NCI-H748 treated with DMSO at 0.1 percent for 48 hours (cell line): ENCODE data around the gene PLET1.

Experiments
- DNase-seq: peaks from one replicate; lab custom pipeline; 2025; lab: John Stamatoyannopoulos, UW

PLET1 gene

DNA sequence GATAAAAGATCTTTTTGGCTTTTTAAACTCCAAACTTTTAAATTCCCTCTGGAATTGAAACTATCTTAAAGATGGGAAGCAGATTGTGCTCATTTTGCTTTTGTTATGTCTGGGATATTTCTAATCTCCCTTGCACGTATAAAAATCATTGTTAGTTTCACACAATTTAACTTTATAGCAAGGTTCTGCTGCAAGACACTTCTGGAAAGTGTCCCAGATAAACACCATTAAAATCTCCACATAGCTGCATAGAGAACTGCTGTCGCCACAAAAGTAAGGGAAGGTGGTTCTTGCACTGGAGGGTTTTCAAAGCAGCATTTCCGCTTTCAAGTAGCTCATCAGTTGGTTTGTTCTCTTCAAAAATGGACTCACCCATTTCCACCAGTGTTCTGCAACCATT lies 22.6 kb downstream of the PLET1 start:
- no peak for DNase-seq

GRCh38 chr11:112237451-112237850 lies 23.2 kb downstream of the PLET1 start:
- DNase-seq = no peak

- no peak for DNase-seq
These were observed 24.8 kb downstream of the PLET1 start for GRCh38 chr11:112235750-112236390.

DNA sequence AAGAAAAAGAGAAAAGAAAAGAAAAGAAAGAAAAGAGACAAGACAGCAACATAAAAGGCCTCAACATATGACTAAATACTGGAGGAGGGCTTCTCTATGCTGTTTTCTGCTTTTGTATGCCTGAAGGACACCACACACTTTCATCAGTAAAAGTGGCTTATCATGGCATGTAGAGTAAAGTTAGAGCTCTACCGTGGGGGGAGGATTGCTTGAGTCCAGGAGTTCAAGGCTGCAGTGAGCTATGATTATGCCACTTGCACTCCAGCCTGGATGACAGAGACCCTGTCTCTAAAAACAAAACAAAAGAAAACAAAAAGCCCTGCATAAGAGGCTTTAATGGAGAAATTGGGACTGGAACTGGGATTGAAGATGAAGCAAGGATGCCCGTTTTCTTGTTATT lies 28.7 kb downstream of the PLET1 start:
- DNase-seq = no peak

DNA sequence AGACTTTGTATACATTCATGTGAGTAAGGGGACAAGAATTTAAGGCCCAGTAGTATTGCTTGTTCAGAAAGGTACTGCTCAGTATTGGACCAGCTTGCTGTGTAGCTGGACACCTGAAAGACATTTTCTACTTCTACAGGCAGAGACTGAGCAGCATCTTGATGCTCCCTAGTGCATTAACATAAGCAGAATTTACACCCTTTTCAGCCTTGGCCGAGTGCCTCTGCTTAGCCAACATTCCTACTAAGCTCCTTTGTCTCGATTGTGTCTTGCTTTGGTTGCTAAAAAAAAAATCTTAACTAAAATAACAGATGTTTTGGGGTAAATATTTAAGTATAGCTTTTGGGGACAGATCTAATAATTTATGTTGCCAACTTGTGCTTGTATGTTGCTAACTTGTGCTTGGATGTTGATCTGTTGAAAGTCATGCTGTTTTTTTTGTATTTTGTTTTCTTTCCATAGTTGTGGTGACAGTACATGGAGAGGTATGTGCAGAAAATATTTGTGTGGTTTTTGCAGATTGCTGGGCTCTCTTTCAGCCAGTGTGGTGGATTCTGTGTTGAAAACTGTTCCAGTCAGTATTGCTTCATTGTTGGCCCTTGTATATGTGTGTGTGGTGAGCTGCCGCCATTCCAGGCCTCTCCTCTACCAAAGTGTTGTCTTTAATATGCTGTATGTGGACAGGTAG lies 30.8 kb downstream of the PLET1 start:
- DNase-seq = no peak

GRCh38 chr11:112229159-112229558 lies 31.5 kb downstream of the PLET1 start:
- DNase-seq = no peak

GRCh38 chr11:112228706-112229105 lies 32.0 kb downstream of the PLET1 start:
- no peak for DNase-seq

- no peak for DNase-seq
These were observed 33.2 kb downstream of the PLET1 start for GRCh38 chr11:112227471-112227870.

GRCh38 chr11:112226831-112227401 lies 33.7 kb downstream of the PLET1 start:
- DNase-seq = no peak

- DNase-seq = peak; percentile 49
These were observed 34.4 kb downstream of the PLET1 start, which contains the start of gene PTS for GRCh38 chr11:112226062-112226830. Gene PTS, plus strand, starts transcription at chr11:112226428. Its CDS starts 16 bp downstream, at chr11:112226444.

DNA sequence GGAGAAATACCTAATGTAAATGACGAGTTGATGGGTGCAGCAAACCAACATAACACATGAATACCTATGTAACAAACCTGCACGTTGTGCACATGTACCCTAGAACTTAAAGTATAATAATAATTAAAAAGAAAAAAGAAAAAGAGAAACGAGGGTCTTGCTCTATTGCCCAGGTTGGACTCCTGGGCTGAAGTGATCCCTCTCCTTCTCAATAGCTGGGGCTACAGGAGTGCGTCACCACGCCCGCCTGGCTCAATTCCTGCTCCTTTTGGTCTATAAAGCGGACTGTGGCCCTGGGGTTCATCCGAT lies 35.0 kb downstream of the PLET1 start:
- no peak for DNase-seq

- no peak for DNase-seq
These were observed 36.7 kb downstream of the PLET1 start for GRCh38 chr11:112223754-112224532.

DNA sequence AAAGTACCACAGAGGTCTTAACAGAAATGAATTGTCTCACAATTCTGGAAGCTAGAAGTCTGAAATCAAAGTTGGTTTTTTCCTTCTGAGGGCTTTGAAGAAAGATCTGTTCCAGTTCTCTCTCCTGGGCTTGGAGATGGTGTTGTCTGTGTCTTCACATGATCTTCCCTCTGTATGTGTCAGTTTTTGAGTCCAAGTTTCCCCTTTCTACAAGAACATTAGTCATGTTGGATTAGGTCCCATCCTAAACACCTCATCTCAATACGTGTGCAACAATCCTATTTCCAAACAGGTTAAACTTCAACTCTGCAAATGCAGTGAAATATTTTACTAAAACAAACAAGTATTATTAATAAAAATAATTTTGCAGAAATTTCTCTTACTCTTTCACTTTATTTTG lies 37.5 kb downstream of the PLET1 start:
- DNase-seq = no peak

DNA sequence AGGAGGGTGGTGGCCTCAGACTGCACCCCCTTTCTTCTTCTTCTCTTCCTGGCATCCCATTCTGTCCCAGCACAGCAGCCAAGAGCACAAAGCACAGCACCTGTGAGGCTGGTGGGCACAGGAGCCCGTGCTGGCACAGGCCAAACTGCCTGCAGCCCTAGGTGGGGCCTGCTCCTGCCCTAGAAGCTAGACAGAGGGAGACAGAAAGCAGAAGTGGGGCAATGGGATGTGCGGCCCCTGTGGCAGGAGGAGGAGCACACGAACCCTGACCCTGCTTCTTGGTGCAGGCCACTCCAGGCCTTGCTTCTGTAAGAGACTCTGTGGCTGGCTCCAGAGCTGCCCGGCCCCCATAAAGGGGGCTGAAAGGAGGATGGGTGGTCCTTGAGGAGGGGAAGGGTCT lies 38.4 kb downstream of the PLET1 start:
- DNase-seq = no peak

DNA sequence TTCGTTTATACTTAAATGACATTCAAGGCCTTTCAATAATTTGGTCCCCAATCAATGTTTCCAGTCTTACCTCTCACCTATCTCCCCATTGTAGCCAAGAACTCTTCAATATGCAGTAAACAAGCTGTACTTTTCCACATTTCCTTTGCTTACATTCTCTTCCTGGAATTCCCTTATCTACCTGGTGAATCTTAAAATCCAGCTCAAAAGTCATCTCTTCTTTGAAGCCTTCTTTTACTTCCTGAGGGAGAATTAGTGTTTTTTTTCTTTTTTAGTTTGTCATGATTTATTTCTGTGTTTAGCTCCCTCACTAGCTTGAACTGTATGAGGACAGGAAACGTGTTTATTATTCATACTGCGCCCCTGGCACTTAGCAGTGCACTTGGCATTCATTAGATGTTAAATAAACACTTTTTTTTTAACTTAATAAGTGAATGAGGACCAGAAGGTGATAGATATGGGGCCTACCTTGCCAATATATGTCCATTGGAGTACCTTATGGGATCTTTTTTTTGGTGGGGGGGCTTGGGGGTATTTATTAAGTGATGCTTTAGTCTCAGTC lies 39.3 kb downstream of the PLET1 start:
- DNase-seq = no peak

DNA sequence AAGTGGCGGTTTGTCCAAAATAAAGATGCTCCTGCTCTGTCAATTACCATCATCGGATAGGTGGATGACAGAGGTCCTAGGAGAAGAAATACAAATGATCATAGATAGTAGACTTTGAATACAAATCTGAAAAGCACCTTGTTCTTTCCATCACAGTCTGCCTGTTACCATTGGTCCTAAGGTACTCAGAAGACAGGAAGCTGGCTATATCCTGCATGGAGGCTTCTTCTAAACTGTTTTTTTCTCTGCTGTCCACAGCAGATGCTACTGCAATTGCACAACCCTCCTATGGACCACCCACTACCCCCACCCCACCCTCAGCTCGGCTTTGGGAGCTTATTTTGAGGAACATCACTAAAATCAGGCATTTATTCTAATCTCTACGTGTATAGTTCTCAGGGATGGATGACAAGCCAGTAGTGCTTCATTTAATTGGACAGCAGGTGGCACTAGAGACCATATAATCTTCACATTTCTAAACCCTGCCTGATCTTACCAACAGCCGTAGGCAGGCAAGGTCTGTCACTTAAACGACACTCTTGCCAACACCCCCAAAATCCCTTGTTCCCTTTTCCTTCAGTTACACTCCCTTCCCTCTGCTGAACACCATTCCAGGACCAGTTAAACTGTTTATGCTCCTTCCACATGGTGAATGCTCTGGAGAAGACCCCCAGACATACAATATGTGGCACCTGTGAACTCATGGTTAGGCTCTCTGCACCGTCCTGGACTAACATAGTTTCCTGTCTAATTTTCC lies 41.0 kb downstream of the PLET1 start:
- DNase-seq = peak; percentile 35

DNA sequence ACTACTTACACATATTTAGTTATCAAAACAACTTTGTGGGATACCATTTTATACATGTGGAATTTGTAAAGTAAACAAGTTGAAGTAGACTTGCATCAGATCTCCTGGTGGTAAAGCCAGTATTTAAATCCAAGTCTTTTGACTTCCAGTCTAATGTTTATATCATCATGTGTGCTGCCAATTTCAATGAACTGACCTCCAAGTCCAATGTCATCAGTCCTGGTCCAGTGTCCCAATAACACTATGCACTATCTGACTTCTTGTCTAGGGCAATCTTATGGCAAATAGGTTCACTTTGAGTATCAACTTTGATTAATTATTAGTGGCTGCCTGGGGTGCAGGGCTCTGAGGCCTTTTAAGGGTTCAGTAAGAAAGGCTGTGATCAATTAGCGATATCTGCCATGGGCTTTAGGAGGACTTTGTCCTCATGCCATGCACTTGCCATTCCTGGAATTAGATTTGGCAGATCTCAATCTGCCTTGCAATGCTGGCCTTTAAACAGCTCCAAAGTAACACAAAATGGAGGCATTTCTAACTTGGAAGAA lies 44.0 kb downstream of the PLET1 start:
- DNase-seq = no peak

DNA sequence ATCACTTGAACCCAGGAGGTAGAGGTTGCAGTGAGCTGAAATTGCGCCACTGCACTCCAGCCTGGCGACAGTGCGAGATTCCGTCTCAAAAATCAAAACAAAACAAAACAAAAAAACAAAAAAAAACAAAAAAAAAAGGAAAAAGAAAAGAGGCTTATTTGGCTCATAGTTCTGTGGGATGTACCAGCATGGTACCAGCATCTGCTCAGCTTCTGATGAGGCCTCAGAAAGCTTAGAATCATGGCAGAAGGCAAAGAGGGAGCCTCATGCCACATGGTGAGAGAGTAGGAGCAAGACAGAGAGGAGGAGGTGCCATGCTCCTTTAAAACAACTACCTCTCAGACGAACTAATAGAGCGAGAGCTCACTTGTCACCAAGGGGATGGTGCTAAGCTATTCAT lies 45.0 kb downstream of the PLET1 start:
- no peak for DNase-seq

DNA sequence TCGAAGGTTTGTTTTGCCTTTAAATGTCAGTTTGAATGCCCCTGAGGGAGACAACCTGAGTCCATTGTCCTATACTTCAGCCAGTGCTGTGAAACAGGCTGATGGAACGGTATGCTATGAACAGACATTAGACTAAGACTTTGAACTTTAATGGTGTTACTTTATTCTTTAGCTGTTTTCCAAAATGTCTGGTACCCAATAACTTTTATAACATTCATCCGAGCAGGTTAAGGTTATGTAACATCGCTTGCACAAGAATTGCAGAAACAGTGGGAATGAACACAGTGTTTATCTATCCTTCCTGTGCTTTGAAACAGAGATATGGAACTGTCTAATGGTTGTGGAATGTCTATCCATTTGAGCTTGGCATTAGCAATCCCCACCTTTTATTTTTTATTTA lies 46.9 kb downstream of the PLET1 start:
- no peak for DNase-seq

DNA sequence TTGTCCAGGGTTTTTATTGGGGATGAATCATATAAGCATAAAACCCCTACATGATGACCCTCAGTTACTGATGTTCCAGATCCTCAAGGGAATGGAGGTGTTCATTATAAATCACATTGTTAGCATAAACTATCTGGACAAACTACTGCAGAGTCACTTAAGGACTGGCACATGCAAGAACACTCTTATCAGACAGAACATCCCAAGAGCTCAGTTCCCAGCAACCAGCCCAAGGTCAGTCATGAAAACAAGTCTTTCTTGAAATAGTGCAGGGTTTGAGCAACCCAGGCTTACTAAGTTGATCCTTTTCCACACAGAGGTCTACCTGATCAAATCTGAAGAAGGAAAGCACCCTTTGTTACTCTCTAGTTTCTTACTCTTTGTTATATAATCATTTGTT lies 48.0 kb downstream of the PLET1 start:
- no peak for DNase-seq

GRCh38 chr11:112212290-112212689 lies 48.4 kb downstream of the PLET1 start:
- DNase-seq = no peak
